Aorta (tissue), 5 donors: Measurements from ENCODE around the gene ZKSCAN4. TPM values are rescaled to one million over a fixed set of nuclear protein-coding genes. Genes with fewer than 3 reads are reported as not detected.

Source experiments
- ATAC-seq: fragments of 200-7000 bp; cut with Tn5 transposase; one replicate; pipeline ENCODE4 v1.9.1; 2022; ENCODE audit warnings: moderate library complexity; ENCODE audit not compliant: low FRiP score
- DNase-seq, 2 donors: peaks; one replicate each; pipeline ENCODE4 v3.0.0-alpha.2; 2020
- H3K27ac ChIP-seq, 2 donors: one replicate each; pipeline ENCODE4 v1.5.1; 2013; ENCODE audit warnings: low read length in 2 of 2, mild to moderate bottlenecking in 2 of 2, moderate library complexity in 2 of 2, control low read depth in 1 of 2, inconsistent platforms in 1 of 2, low read depth in 1 of 2
- H3K27me3 ChIP-seq, 2 donors: one replicate each; pipeline ENCODE4 v1.6.1; 2013; ENCODE audit warnings: control low read depth in 1 of 2, low read length in 1 of 2, mild to moderate bottlenecking in 1 of 2, moderate library complexity in 1 of 2; ENCODE audit not compliant: insufficient read depth in 2 of 2, control insufficient read depth in 1 of 2
- H3K36me3 ChIP-seq, 2 donors: one replicate each; pipeline ENCODE4 v1.6.1; 2013; ENCODE audit warnings: control low read depth in 1 of 2, low read length in 1 of 2, mild to moderate bottlenecking in 1 of 2; ENCODE audit not compliant: insufficient read depth in 2 of 2, control insufficient read depth in 1 of 2
- H3K4me1 ChIP-seq, 2 donors: one replicate each; pipeline ENCODE4 v1.6.1; 2013; ENCODE audit warnings: low read length in 2 of 2, control low read depth in 1 of 2, mild to moderate bottlenecking in 1 of 2, moderate library complexity in 1 of 2; ENCODE audit not compliant: insufficient read depth in 2 of 2, control insufficient read depth in 1 of 2
- H3K4me3 ChIP-seq, 2 donors: one replicate each; pipeline ENCODE4 v1.5.1; 2013; ENCODE audit warnings: low read length in 2 of 2, control low read depth in 1 of 2, mild to moderate bottlenecking in 1 of 2
- H3K9me3 ChIP-seq: one replicate; pipeline ENCODE4 v1.6.1; 2013; ENCODE audit warnings: mild to moderate bottlenecking, low read length; ENCODE audit not compliant: control insufficient read depth
- WGBS, 2 donors: extraction: QIAGEN DNeasy Blood & Tissue Kit; methylation state at CpG; one replicate each; pipeline ENCODE4 v1.1.7; 2013; 5-methylcytosine and 5-hydroxymethylcytosine counted together
- intact Hi-C, 2 donors: fragments of 100-400 bp; cut with DNase I; formaldehyde crosslinking; loops; one replicate each; pipeline versions ENCODE4 v1.14.2 to v1.15.0; 2022
- polyA plus RNA-seq, 2 donors: library from polyadenylated mRNA; stranded (reverse); fragments of 200-250 nt; gene quantifications; one replicate each; pipeline ENCODE4 v1.2.3, GENCODE V29; 2013
- total RNA-seq, 2 donors: library from RNA; stranded (reverse); fragmentation: NEBNext Ultra II Directional; extraction: Animal tissue kit (Norgen Biotek cat#: 25700); gene quantifications; one replicate each; pipeline ENCODE4 v1.2.1, GENCODE V29; 2021
- donor health status: healthy with polysubstance abuse.
- donor health status: Bipolar disorder and iron deficiency.
- donor health status: DM: no; HTN: no; CAD: no.
- donor health status: DM: no; HTN: no; CAD: no.
- donor health status: DM: yes; HTN: yes; CAD: no.

The ZKSCAN4 gene
- total and polyA plus RNA-seq, 4 donors, result 2.5 to 6.8 (median 3.8) TPM

DNA sequence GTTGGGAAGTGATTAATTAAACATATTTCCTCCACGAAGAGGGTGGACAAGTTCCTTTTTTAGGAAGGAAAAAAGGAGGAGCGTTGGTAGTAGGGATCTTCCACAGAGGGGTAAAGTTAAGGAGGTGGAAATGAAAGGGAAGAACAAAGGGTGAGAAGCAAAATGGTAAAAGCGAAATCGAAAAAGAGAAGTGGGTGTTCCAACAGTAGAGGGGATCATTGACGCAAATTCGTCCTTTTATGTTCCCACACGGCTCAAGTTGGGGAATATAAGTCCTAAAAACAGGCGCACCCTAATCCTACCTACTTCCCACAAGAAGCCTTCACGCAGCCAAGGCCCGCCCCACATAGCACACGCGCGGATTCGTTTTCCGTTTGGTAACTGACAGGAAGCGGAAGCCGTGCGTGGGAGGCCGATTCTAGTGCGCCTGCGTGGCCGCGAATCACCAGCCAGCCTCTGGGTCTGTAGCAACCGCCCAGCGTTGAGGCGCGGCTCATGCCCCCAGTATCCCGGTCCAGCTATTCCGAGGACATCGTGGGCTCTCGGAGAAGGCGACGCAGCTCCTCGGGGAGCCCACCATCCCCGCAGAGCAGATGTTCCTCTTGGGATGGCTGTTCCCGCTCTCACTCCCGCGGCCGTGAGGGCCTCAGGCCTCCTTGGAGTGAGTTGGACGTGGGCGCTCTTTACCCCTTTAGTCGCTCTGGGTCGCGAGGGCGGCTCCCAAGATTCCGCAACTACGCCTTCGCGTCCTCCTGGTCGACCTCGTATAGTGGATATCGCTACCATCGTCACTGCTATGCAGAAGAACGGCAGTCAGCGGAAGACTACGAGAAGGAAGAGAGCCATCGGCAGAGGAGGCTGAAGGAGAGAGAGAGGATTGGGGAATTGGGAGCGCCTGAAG is 7.1 kb upstream of the ZKSCAN4 start, which contains the start of gene NKAPL:
NKAPL (plus strand) TSS at position 421 of the 901 bp plus-strand sequence; CDS start at position 496, 75 bp downstream.
- DNase-seq, result peak; percentile 91 to 94
- intact Hi-C loops, result loop anchor here (10.0 kb wide), 3 partner anchors 96 to 124 kb away; partner anchors contain the start of gene ZKSCAN8 (in 1 of the 2)
- Histone ChIP-seq H3K9me3 (peaks cover 3% of the 10 kb centered on the region), H3K27ac (no peak within 1 kb of the TSS), H3K27me3 (no peaks in the 10 kb centered on the region), H3K36me3 (no peaks in the 10 kb centered on the region), H3K4me3 (peak within 1 kb of the TSS; percentile 40 to 42), H3K4me1 (no peaks in the 10 kb centered on the region)
- WGBS, 2 donors, result 18 to 19% methylated on average over 58 of the region's 58 CpGs
- peak; percentile 88 for ATAC-seq

DNA sequence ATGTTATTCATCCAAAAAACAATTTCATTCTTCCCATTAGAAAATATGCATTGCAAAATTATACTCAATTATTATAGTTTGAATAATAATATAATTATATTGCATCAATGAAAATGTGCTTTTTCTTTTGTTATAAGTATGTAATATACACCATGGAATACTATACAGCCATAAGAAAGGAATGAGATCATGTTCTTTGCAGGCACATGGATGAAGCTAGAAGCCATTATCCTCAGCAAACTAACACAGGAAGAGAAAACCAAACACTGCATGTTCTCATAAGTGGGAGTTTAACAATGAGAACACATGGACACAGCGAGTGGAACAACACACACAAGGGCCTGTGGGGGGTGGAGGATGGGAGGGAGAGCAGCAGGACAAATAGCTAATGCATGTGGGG is 5.0 kb upstream of the ZKSCAN4 start:
- intact Hi-C loops, result loop anchor here (10.0 kb wide), 3 partner anchors 98 to 122 kb away; partner anchors contain the start of gene ZKSCAN8 (in 1 of the 2)
- 0% methylated on average over 1 of the region's 1 CpG for WGBS, 2 donors
- DNase-seq (no peak), ATAC-seq (no peak)
- Histone ChIP-seq H3K9me3 (peaks cover 3% of the 10 kb centered on the region), H3K36me3 (no peaks in the 10 kb centered on the region), H3K4me1 (no peaks in the 10 kb centered on the region), H3K4me3 (no peak overlapping the region), H3K27me3 (no peaks in the 10 kb centered on the region), H3K27ac (no peak overlapping the region)

DNA sequence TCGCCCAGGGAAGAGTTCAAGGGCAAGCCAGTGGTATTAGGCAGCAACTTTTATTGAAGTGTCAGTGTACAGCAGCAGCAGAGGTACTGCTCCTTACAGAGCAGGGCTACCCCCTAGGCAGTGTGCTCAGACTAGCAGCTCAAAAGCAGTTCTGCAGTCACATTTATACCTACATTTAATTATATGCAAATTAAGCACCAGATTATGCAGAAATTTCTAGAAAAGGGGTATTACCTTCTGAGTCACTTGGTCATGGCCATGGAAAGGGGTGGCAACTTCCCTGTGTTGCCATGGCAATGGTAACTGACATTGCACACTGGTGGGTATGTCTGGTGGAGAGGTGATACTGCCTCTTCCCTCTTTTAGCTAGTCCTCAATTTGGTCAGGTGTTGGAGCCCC is 2.1 kb upstream of the ZKSCAN4 start:
- no peak for DNase-seq
- Histone ChIP-seq H3K4me3 (no peak overlapping the region), H3K36me3 (no peaks in the 10 kb centered on the region), H3K9me3 (no peaks in the 10 kb centered on the region), H3K27me3 (no peaks in the 10 kb centered on the region), H3K27ac (no peak overlapping the region), H3K4me1 (no peaks in the 10 kb centered on the region)
- ATAC-seq, result no peak
- WGBS, 2 donors, result 68 to 72% methylated on average over 1 of the region's 1 CpG
- intact Hi-C loops, result loop anchor here (5.0 to 10.0 kb wide), 4 partner anchors 37 to 119 kb away; partner anchors contain the start of gene ZKSCAN8 (in 1 of the 2)

DNA sequence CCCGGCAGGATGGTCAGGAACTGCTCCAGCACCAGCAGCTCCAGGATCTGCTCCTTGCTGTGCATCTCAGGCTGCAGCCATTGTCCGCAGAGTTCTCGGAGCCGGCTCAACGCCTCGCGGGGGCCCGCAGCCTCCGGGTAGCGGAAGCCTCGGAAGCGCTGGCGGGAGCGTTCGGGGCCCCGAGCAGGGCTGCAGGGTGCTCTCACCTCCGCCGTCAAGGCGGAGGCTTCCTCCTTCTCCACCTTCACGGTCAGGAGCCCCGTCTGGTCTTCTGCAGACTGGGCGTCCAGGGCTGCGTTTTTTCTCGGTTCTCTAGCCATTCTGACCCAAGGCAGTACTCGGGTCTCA is 434 bp downstream of the ZKSCAN4 start:
- H3K4me3 ChIP-seq, result peak overlapping the region; percentile 87 to 98
- H3K4me1 ChIP-seq, result no peaks in the 10 kb centered on the region
- peak in 1 of 2 donors; percentile 75 for DNase-seq
- peaks cover 0 to 2% of the 10 kb centered on the region in 2 donors for H3K36me3 ChIP-seq
- no peaks in the 10 kb centered on the region for H3K9me3 ChIP-seq
- H3K27me3 ChIP-seq, result no peaks in the 10 kb centered on the region
- 0 to 1% methylated on average over 24 to 25 of the region's 25 CpGs for WGBS, 2 donors
- ATAC-seq, result peak; percentile 44
- intact Hi-C loops, result loop anchor here (5.0 to 10.0 kb wide), 4 partner anchors 34 to 117 kb away; partner anchors contain the start of gene ZKSCAN8 (in 1 of the 2)
- no peak overlapping the region for H3K27ac ChIP-seq

DNA sequence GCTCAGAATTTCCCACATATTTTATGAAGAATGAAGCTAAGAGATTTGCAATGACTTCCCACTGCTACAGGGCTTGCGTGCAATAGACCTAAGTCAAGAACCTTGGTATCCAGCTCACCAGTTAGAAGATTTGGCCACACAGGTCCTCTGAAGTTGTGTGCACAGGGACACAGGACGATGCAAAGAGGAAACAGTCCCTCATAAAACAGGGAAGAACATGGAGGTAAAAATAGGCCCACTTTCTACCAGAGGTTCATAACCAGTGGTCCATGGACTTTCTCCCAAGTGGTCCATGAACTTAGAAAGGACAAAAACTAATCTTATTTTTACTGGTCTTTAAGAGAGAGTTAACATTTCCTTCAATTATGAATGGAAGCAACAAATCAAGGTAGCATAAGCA is 1.3 kb downstream of the ZKSCAN4 start:
- WGBS, 2 donors, result 71 to 79% methylated on average over 2 of the region's 2 CpGs

DNA sequence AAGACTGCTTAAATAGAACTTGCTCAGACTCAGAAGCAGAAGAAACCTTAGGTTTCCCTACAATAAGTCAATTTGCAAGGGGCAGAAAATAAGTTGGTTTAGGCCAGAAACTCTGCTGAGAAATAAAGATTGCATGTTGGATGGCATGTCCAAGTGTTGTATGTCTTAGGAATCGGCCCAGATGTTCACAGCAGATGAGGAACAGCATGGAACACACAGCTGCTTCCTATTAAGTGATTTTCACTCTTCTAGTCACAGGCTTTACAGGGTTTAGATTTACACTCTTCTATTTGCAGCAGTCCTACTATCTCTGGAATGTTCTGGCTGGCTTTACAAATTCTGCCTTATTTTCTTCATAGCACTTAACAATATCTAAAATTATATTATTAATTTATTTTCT is 3.2 kb downstream of the ZKSCAN4 start:
- 67 to 84% methylated on average over 1 of the region's 1 CpG for WGBS, 2 donors

More for the DNA sequence above, 1.3 kb downstream of the ZKSCAN4 start:
- Histone ChIP-seq H3K4me1 (no peaks in the 10 kb centered on the region), H3K36me3 (peaks cover 2% of the 10 kb centered on the region in 2 donors), H3K27me3 (no peaks in the 10 kb centered on the region), H3K27ac (no peak overlapping the region), H3K9me3 (no peaks in the 10 kb centered on the region), H3K4me3 (peak overlapping the region in 1 of 2 donors; percentile 16)
- intact Hi-C loops, result loop anchor here (5.0 to 10.0 kb wide), 4 partner anchors 33 to 116 kb away; partner anchors contain the start of gene ZKSCAN8 (in 1 of the 2)
- ATAC-seq (no peak), DNase-seq (no peak)

DNA sequence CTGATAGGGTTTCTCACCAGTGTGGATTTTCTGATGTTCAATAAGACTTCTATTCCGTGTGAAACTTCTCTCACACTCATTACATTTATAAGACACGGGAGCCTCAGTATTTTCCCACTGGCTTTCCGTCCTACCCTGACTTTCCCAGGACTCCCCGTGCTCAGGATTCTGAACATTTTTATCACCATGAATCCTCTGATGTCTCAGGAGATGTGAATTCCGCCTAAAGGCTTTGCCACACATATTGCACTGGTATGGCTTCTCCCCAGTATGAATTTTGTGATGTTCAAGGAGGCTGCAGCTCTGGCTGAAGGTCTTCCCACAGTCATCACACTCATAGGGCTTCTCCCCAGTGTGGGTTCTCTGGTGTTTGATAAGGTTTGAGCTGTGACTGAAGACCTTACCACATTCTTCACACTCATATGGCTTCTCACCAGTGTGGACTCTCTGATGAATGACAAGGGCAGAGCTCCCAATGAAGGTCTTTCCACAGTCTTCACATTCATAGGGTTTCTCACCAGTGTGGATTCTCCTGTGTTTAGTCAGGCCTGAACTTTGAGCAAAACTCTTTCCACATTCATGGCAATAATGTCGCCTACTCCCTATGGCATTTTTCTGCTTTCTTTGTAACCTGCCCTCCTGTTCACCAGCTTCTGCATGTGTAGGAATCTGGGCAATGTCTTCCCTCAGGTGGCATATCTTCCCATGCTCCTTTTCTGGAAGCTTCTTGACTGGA is 6.7 kb downstream of the ZKSCAN4 start:
- Histone ChIP-seq H3K4me1 (no peaks in the 10 kb centered on the region), H3K27me3 (no peaks in the 10 kb centered on the region), H3K4me3 (no peak overlapping the region), H3K9me3 (no peaks in the 10 kb centered on the region), H3K27ac (no peak overlapping the region), H3K36me3 (peaks cover 2 to 6% of the 10 kb centered on the region in 2 donors)
- WGBS, 2 donors, result 87 to 94% methylated on average over 6 of the region's 6 CpGs
- intact Hi-C loops, result no loop called here
- ATAC-seq, result no peak
- no peak for DNase-seq

More for the DNA sequence above, 3.2 kb downstream of the ZKSCAN4 start:
- Histone ChIP-seq H3K4me1 (no peaks in the 10 kb centered on the region), H3K9me3 (no peaks in the 10 kb centered on the region), H3K27me3 (no peaks in the 10 kb centered on the region), H3K36me3 (peaks cover 2 to 6% of the 10 kb centered on the region in 2 donors), H3K27ac (no peak overlapping the region), H3K4me3 (no peak overlapping the region)
- DNase-seq (no peak), ATAC-seq (no peak)
- intact Hi-C loops, result no loop called here

DNA sequence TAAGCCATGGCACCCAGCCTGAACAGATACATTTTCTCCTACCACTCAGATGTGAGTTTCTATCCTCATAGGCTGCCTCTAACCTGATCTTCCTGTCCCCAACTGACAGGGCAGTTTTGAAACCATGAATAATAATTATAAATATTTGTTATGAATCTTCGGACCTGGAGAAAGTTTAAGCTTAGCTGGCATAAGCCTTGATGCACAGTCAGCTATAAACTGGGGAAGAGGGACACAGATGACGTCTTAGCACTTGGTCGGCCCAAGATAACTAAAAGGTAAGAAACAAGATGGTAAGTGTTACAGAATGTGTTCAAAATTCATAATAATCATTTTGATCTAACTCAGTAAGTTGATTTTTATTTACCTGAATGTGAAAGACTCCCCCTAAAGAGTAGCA is 8.1 kb downstream of the ZKSCAN4 start:
- DNase-seq (no peak), ATAC-seq (no peak)
- H3K9me3 ChIP-seq, result no peaks in the 10 kb centered on the region
- peaks cover 2 to 6% of the 10 kb centered on the region in 2 donors for H3K36me3 ChIP-seq
- intact Hi-C loops, result no loop called here
- H3K27ac ChIP-seq, result no peak overlapping the region
- no peak overlapping the region for H3K4me3 ChIP-seq
- H3K4me1 ChIP-seq, result no peaks in the 10 kb centered on the region
- 94% methylated on average over 3 of the region's 3 CpGs for WGBS, 2 donors
- no peaks in the 10 kb centered on the region for H3K27me3 ChIP-seq
